ENCODE measurements around the gene RPF1.
"Not testable (repeated sequence)": the region's sequence is repeated elsewhere in the genome, so short reads cannot be mapped to it uniquely, and the experiment has no call there.

The RPF1 gene

GRCh38 chr1:84488107-84488506 is 9.0 kb downstream of the RPF1 start:
- H3K4me3 ChIP-seq (ENCODE audit: low read length) = no peak overlapping the region
- DNase-seq (ENCODE audit: low read depth, low spot score) = no peak

GRCh38 chr1:84489766-84490165 is 10.7 kb downstream of the RPF1 start:
- DNase-seq (ENCODE audit: low read depth, low spot score) = no peak
- no peak overlapping the region for H3K4me3 ChIP-seq (ENCODE audit: low read length)

GRCh38 chr1:84492726-84493125 is 13.7 kb downstream of the RPF1 start:
- H3K4me3 ChIP-seq (ENCODE audit: low read length) = no peak overlapping the region
- DNase-seq (ENCODE audit: low read depth, low spot score) = no peak

GRCh38 chr1:84493747-84494146 is 14.7 kb downstream of the RPF1 start:
- no peak overlapping the region for H3K4me3 ChIP-seq (ENCODE audit: low read length)
- DNase-seq (ENCODE audit: low read depth, low spot score) = no peak

- no peak for DNase-seq (ENCODE audit: low read depth, low spot score)
- H3K4me3 ChIP-seq (ENCODE audit: low read length) = no peak overlapping the region
Measured at GRCh38 chr1:84496498-84496897, 17.4 kb downstream of the RPF1 start.

- peak; percentile 45 for DNase-seq (ENCODE audit: low read depth, low spot score)
- H3K4me3 ChIP-seq (ENCODE audit: low read length) = no peak overlapping the region
Measured at GRCh38 chr1:84497631-84498275, 18.7 kb downstream of the RPF1 start.

- no peak overlapping the region for H3K4me3 ChIP-seq (ENCODE audit: low read length)
- DNase-seq (ENCODE audit: low read depth, low spot score) = no peak
Measured at GRCh38 chr1:84502927-84503326, 23.9 kb downstream of the RPF1 start.

GRCh38 chr1:84504580-84505492 is 25.8 kb downstream of the RPF1 start:
- H3K4me3 ChIP-seq (ENCODE audit: low read length) = peak overlapping the region; percentile 95
- no peak for DNase-seq (ENCODE audit: low read depth, low spot score)

- peak overlapping the region; percentile 95 for H3K4me3 ChIP-seq (ENCODE audit: low read length)
- DNase-seq (ENCODE audit: low read depth, low spot score) = no peak
Measured at GRCh38 chr1:84505493-84506001, 26.5 kb downstream of the RPF1 start.

- DNase-seq (ENCODE audit: low read depth, low spot score) = peak; percentile 90
- H3K4me3 ChIP-seq (ENCODE audit: low read length) = peak within 1 kb of the TSS; percentile 95
Measured at GRCh38 chr1:84506002-84506728, 27.1 kb downstream of the RPF1 start, which contains the start of the genes GNG5 and SPATA1. Gene GNG5, minus strand, starts transcription at chr1:84506581. Its CDS starts 490 bp downstream, at chr1:84506091. Gene SPATA1, plus strand, starts transcription at chr1:84506386. Its CDS starts 9,974 bp downstream, at chr1:84516360.

GRCh38 chr1:84506729-84507453 is 27.8 kb downstream of the RPF1 start:
- peak overlapping the region; percentile 95 for H3K4me3 ChIP-seq (ENCODE audit: low read length)
- DNase-seq (ENCODE audit: low read depth, low spot score) = peak; percentile 27

- not testable (repeated sequence) for DNase-seq (ENCODE audit: low read depth, low spot score); H3K4me3 ChIP-seq (ENCODE audit: low read length)
Measured at GRCh38 chr1:84507887-84508286, 28.8 kb downstream of the RPF1 start.

GRCh38 chr1:84508510-84508909 is 29.4 kb downstream of the RPF1 start:
- H3K4me3 ChIP-seq (ENCODE audit: low read length) = no peak overlapping the region
- no peak for DNase-seq (ENCODE audit: low read depth, low spot score)

GRCh38 chr1:84509029-84509428 is 30.0 kb downstream of the RPF1 start:
- H3K4me3 ChIP-seq (ENCODE audit: low read length) = no peak overlapping the region
- DNase-seq (ENCODE audit: low read depth, low spot score) = no peak

- no peak for DNase-seq (ENCODE audit: low read depth, low spot score)
- no peak overlapping the region for H3K4me3 ChIP-seq (ENCODE audit: low read length)
Measured at GRCh38 chr1:84510165-84510564, 31.1 kb downstream of the RPF1 start.

GRCh38 chr1:84510668-84511067 is 31.6 kb downstream of the RPF1 start:
- no peak overlapping the region for H3K4me3 ChIP-seq (ENCODE audit: low read length)
- no peak for DNase-seq (ENCODE audit: low read depth, low spot score)

- no peak for DNase-seq (ENCODE audit: low read depth, low spot score)
- H3K4me3 ChIP-seq (ENCODE audit: low read length) = no peak overlapping the region
Measured at GRCh38 chr1:84524590-84524989, 45.5 kb downstream of the RPF1 start.

- H3K4me3 ChIP-seq (ENCODE audit: low read length) = no peak overlapping the region
- DNase-seq (ENCODE audit: low read depth, low spot score) = no peak
Measured at GRCh38 chr1:84525779-84526178, 46.7 kb downstream of the RPF1 start.

GRCh38 chr1:84538599-84538998 is 59.5 kb downstream of the RPF1 start:
- no peak for DNase-seq (ENCODE audit: low read depth, low spot score)
- no peak overlapping the region for H3K4me3 ChIP-seq (ENCODE audit: low read length)

All from Jurkat, Clone E6-1 (cell line).